Activated CD4-positive, alpha-beta T cell treated with anti-CD3 and anti-CD28 coated beads for 1 hour (primary cell): Measurements from ENCODE around the gene FBXW8.
"Not testable (repeated sequence)": the region's sequence is repeated elsewhere in the genome, so short reads cannot be mapped to it uniquely, and the experiment has no call there.

Experiments used
- DNase-seq: peaks from one replicate; pipeline ENCODE4 v3.0.0-alpha.2; 2020

Gene FBXW8

DNA sequence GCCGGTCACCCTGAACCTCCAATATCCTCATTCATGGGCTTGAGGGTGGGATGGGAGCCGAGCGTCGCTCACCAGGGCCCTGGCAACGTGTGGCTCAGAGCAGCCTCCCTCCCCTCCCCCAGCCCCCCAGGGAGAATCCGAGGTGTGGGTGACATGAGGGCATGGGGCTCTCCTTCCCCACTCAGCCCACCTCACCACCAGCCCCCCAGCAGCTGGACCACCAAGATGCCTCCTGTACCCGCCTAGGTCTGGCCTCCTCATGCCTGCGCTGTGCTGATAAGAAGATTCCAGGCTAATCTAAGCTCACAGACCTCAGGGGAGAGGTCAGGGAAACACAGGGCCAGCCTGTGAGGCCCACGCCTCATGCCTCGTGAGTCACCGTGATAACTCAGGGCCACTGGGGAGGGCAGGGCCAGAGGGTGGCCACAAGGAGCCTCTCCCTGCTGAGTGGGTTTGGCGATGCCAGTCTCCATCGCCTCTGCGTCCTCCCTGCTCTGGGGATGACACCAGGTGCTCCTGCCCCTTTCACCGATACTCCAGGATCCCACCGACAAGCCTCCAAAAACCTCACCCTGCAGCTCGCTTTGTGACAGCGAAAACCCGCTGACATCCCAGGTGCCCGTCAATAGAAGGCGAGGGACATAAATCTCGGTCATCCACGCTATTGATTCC, 131.6 kb downstream of the FBXW8 start:
- no peak for DNase-seq

- no peak for DNase-seq
Observed at GRCh38 chr12:117042862-117043261, 132.1 kb downstream of the FBXW8 start.

DNA sequence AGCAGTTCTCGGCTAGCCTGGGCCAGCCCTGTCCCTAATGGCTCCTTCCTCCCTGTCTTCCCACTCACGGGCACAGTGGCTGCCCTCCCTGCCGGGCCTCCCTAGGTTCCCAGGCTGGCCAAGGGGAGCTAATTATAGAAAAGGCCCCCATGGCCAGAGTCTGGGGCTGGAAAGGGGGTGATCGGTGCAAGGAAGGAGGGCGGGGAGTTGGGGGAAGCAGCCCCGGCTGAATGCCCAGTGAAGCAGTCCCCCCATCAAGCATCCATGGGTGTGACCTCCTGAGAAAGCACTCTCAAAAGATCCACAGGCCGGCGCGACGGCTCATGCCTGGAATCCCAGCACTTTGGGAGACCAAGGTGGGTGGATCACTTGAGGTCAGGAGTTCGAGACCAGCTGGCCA, 133.6 kb downstream of the FBXW8 start:
- DNase-seq, result no peak

- DNase-seq, result no peak
Observed at GRCh38 chr12:117044790-117045159, 134.0 kb downstream of the FBXW8 start.

GRCh38 chr12:117045160-117046010, 134.6 kb downstream of the FBXW8 start:
- DNase-seq, result no peak

- no peak for DNase-seq
Observed at GRCh38 chr12:117046011-117046369, 135.2 kb downstream of the FBXW8 start.

GRCh38 chr12:117046425-117046824, 135.7 kb downstream of the FBXW8 start:
- no peak for DNase-seq

- no peak for DNase-seq
Observed at GRCh38 chr12:117046861-117047530, 136.2 kb downstream of the FBXW8 start.

- no peak for DNase-seq
Observed at GRCh38 chr12:117047810-117048584, 137.2 kb downstream of the FBXW8 start.

- no peak for DNase-seq
Observed at GRCh38 chr12:117048585-117048904, 137.8 kb downstream of the FBXW8 start.

DNA sequence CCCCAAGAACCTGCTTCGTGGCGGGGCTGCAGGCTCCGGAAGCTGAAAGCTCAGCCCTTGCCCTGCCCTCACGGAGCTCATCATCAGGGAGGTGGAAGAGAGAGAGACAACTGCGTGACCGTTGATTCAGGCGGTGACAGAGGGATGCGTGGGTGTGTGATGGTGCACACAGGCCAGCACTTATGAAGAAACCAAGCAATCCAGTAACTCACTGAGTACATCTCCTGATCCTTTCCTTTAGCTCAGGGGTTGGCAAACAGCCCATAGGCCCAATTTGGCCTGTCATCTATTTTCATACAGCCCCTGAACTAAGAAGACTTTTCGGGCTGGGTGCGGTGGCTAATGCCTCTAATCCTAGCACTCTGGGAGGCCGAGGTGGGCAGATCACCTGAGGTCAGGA, 138.5 kb downstream of the FBXW8 start:
- DNase-seq, result no peak

- DNase-seq, result no peak
Observed at GRCh38 chr12:117050060-117050459, 139.3 kb downstream of the FBXW8 start.

- DNase-seq, result no peak
Observed at GRCh38 chr12:117051380-117051779, 140.6 kb downstream of the FBXW8 start.

GRCh38 chr12:117052386-117053049, 141.8 kb downstream of the FBXW8 start:
- DNase-seq, result no peak

GRCh38 chr12:117053050-117053400, 142.3 kb downstream of the FBXW8 start:
- no peak for DNase-seq

DNA sequence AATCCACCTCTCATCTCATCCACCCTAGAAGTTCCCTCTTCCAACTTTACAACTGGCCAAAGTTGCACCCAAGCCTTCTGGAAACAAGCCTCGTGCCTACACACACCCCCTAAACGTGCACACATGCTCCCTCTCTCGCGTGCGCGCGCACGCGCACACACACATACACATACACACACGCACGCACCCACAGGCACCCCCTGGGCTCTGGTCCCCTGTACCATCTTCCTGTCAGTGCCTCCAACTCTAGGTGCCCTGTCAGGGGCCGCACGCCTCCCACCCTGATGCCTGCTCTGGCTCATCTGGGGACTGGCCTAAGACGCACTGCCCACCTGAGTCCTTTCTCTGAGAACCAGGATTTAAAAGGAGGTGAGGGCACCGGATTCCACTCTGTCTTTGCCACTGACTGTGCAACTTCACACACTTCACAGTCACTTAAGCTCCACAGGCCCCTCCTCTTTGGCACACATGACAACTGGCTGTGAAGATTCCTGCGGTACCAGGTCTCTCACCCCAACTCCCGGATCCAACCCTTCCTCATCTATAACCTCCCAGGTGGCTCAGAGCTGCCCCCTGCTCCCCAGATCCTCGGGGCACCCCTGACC, 142.9 kb downstream of the FBXW8 start:
- no peak for DNase-seq

- no peak for DNase-seq
Observed at GRCh38 chr12:117054279-117054678, 143.5 kb downstream of the FBXW8 start.

- DNase-seq, result not testable (repeated sequence)
Observed at GRCh38 chr12:117057626-117058025, 146.9 kb downstream of the FBXW8 start.

GRCh38 chr12:117058442-117059072, 147.8 kb downstream of the FBXW8 start:
- no peak for DNase-seq

DNA sequence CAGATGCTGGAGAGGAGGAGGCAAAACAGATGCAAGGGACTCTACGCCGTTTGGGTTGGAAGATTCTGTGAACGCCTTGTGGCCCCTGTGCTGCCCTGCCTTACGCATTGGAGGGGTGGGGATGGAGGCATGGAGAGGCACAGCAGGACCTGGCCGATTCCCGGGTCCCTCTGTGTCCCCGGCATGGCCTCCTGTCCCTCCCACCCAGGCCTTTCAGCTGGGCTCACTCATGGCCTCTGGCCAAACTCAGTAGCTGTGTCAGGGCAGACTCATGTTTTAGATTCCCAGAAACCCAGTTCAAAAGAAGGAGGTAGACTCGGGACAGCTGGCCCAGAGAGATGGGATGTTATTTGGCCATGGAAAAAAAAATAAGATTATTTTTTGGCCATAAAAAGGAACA, 148.4 kb downstream of the FBXW8 start:
- DNase-seq, result no peak

DNA sequence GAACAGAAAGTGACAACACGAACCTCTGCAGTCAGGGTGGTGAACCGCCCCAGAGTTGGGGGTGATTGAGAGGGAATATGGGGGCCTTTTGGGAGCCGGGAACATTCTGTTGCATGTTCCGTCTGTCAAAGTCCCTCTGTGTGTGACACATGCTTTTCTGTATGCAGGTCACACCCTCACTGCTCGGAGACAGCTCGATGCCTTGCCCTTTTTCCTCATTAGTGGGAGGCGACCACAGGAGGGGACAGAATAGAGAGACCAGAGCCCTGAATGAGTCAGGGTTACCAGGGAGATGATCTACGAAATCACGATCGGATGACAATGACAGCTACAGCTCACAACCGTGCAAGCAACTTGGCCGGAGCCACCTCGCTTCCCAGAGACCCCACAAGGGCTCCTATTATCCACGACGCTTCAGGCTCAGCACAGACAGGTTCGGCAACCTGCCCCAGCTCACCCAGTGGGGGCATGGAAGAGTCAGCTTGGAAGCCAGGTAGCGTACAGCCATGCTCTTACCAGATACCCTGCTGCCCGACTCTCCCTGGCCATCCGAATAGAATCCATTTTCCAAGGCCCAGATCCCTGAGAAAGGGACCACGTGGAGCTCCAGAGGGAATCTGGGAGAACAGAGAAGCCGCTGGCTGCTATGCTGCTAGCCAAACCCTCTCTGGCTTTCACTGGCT, 149.6 kb downstream of the FBXW8 start:
- no peak for DNase-seq
